Fibroblast of gingiva (primary cell): ENCODE data around the gene ZNF219.
A peak's percentile ranks its signal among the peaks of the same experiment; 100 is the strongest.
"Not testable (repeated sequence)": the region's sequence is repeated elsewhere in the genome, so short reads cannot be mapped to it uniquely, and the experiment has no call there.

Source experiments
- DNase-seq: peaks from one replicate; pipeline ENCODE4 v3.0.0-alpha.2; 2011; ENCODE audit warnings: low read depth

The ZNF219 gene

DNA sequence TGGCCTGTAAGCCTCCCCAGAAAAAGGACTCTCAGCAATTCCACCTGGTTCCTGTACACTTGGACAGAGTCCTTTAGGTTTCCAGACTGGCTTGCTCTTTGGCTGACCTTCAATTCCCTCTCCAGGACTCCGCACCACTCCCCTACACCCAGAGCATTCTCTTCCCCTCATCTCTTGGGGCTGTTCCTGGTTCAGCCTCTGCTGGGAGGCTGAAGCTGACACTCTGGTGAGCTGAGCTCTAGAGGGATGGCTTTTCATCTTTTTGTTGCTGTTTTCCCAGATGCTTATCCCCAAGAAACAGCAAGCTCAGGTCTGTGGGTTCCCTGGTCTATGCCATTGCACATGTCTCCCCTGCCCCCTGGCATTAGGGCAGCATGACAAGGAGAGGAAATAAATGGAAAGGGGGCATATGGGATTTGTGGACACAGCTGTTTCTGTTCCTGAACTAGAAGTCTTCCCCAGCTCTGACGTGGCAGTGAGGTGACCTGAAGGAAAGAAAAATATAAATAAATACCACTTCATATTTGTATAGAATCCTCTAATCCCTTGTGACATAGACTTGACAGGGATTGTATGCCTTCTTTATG is 55.0 kb downstream of the ZNF219 start:
- no peak for DNase-seq

DNA sequence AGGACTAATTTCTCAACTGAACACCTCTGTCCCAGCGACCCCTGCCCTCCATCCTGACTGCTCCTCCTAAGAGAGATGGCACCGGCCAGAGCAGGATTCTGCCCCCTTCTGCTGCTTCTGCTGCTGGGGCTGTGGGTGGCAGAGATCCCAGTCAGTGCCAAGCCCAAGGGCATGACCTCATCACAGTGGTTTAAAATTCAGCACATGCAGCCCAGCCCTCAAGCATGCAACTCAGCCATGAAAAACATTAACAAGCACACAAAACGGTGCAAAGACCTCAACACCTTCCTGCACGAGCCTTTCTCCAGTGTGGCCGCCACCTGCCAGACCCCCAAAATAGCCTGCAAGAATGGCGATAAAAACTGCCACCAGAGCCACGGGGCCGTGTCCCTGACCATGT is 55.5 kb downstream of the ZNF219 start:
- no peak for DNase-seq

DNA sequence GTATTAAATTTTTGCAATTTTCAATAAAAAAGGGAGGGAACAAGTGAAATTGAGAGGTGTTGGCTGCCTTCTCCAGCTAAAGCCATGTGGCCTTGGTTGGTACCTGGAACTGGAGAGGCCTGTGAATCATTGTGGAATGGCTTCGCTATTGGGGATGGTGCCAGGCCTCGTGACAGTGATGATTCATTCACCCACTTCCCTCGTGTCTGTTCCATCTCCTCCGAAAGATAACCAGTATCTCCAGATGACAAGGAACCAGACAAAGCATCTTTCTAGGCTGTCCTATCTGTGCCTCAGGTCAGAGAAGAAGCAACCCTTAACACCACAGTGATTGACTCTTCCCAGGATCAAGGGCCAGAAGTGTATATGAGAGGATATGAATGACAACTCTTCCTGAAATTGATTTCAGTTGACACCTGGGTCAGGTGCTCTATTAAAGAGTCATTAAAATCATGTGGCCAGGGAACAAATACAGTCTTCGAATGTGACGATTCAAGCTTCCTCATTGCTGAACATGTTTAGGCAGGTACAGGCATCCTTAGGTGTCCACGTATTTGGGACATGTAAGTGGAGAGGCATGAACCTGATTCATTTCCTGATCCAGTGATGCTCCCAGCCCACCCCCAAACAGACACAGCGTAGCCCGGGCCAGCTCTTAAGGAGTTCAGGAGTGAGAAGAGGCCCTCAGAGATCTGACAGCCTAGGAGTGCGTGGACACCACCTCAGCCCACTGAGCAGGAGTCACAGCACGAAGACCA is 56.6 kb downstream of the ZNF219 start, which contains the start of gene RNASE7:
Gene RNASE7 (plus strand): TSS at position 687 of the 758 bp plus-strand sequence. CDS start 631 bp downstream, outside the sequence.
- peak; percentile 22 for DNase-seq

DNA sequence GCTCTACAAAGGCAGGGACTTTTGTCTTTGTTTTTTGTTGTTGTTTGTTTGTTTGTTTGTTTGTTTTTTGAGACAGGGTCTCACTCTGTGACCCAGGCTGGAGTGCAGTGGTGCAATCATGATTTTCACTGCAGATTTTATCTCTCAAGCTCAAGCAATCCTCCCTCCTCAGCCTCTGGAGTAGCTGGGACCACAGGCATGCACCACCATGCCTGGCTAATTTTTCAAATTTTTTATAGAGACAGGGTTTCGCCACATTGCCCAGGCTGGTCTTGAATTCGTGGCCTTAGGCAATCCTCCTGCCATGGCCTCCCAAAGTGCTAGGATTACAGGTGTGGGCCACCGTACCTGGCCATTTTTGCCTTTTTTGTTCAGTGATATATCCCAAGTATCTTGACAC is 57.5 kb downstream of the ZNF219 start:
- not testable (repeated sequence) for DNase-seq

DNA sequence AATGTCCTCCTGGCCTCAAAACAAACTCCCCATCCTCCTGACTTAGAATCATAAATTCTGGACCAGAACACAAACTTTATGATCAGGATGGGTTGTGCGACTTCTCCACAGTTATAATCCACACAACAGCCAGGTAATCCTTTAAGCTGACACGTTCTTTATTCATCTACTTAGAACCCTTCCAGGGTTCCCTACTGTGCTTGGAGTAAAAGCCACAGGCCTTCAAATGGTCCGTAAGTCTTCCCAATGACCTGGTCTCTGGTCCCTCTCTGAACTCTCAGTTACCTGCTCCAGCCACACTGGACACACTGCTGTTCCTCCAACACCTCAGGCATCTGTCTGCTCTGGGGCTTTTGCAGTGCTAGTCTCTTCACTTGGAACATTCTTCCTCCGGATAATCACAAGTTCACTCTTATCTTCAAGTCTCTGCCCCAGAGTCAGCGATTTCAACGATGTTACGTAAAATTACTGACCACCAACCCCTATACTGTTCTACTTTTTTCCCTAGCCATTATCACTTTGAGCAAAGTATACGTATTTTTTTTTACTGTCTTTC is 58.0 kb downstream of the ZNF219 start:
- no peak for DNase-seq
